Measurements from ENCODE around the gene BAD. TPM values are rescaled to one million over a fixed set of nuclear protein-coding genes. Genes with fewer than 3 reads are reported as not detected.
A peak's percentile ranks its signal among the peaks of the same experiment; 100 is the strongest.

Gene BAD
- total and polyA plus RNA-seq, 2 of the 13 experiments (the other 11 are each of a cell fraction or from before 2014, with no cell fraction given), result 17.9 to 28.5 TPM

DNA sequence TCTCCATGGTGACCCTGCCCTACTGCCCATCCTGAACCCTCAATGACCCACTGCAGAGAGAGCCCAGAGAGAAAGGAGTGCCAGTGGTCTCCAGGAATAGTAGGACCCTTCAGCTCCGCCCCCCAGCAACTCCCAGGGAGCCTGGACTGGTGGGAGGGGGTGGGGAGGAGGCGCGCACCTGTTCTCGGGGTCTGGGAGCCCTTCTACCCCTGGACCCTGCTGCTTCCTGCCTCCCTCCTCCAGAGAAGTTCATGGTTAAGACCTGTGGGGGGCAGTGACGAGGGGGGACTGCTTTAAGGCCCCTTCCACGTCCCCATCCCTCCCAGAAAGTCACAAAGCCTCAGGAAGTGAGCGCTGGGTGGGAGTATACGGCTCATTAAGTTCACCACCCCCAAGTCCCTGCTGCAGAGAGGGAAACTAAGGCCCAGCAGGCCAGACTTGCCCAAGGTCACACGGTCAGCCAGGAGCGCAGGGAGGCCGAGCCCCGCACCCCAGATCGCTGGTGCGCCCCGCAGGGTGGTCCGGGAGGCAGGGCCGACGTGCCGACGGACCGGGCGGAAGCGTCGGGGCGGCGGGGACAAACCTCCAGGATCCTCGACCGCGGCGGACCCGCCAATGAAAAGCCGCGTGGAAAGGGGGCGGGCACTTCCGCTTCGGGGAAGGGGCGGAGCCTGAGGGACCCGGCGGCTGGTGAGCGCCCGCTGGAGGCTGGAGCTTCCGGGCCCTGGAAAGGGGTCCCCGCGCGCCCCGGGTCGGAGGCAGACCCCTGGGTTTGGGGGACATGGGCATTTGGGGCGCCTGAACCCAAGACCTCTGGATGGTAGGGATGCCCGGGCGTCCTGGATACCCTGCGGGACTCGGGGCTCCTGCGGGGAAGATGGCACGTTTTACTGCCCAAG, 58.6 kb downstream of the BAD start, which contains the start of the genes NUDT22 and TRPT1 (continued):
- TF ChIP-seq ZNF329 (CRISPR knock-in tag; IDR thresholded peaks at IDR 0.05; ENCODE audit: low read depth) (no peak), NAIF1 (CRISPR knock-in tag; IDR thresholded peaks at IDR 0.05; ENCODE audit: borderline replicate concordance) (peak; percentile 89), ZNF121 (CRISPR knock-in tag; IDR thresholded peaks at IDR 0.05) (peak; percentile 35; the same call in 1 of the 2 replicates), ZFY (CRISPR knock-in tag; IDR thresholded peaks at IDR 0.05) (no peak; the same call in 1 of the 2 replicates), MIER3 (CRISPR knock-in tag; IDR thresholded peaks at IDR 0.05; ENCODE audit: borderline replicate concordance) (no peak), ZNF260 (CRISPR knock-in tag; IDR thresholded peaks at IDR 0.05; ENCODE audit: borderline replicate concordance, low read depth) (no peak), PRDM10 (CRISPR knock-in tag; IDR thresholded peaks at IDR 0.05; ENCODE audit: low read depth) (0 out of 2 replicates have a peak, but pooled peaks have one; percentile 21), PHF20 (CRISPR knock-in tag; IDR thresholded peaks at IDR 0.05) (peak; percentile 75), SRY (CRISPR knock-in tag; IDR thresholded peaks at IDR 0.05) (no peak; the same call in 1 of the 2 replicates), PTBP1 (IDR thresholded peaks at IDR 0.05; ENCODE audit: low read depth, low read length, poor library complexity, severe bottlenecking) (no peak), SETDB1 (CRISPR knock-in tag; IDR thresholded peaks at IDR 0.05; ENCODE audit: borderline replicate concordance) (no peak; the same call in 1 of the 2 replicates), TFAP4 (IDR thresholded peaks at IDR 0.05; ENCODE audit: borderline replicate concordance, low read depth) (0 out of 2 replicates have a peak, but pooled peaks have one; percentile 41), RFX3 (CRISPR knock-in tag; IDR thresholded peaks at IDR 0.05) (no peak), ZNF570 (CRISPR knock-in tag; IDR thresholded peaks at IDR 0.05; ENCODE audit: borderline replicate concordance) (no peak), SP4 (CRISPR knock-in tag; IDR thresholded peaks at IDR 0.05) (peak; percentile 90), ZNF709 (CRISPR knock-in tag; IDR thresholded peaks at IDR 0.05) (peak; percentile 79), SAFB2 (CRISPR knock-in tag; IDR thresholded peaks at IDR 0.05; ENCODE audit: borderline replicate concordance, low read depth) (no peak; the same call in none of the 2 replicates), ZFP37 (CRISPR knock-in tag; IDR thresholded peaks at IDR 0.05; ENCODE audit: borderline replicate concordance) (0 out of 2 replicates have a peak, but pooled peaks have one; percentile 18), SNRNP70 (IDR thresholded peaks at IDR 0.05; ENCODE audit: low read depth, low read length) (no peak), ZNF335 (CRISPR knock-in tag; IDR thresholded peaks at IDR 0.05) (no peak), GTF2F1 (IDR thresholded peaks at IDR 0.05; ENCODE audit: low read length) (no peak)
- TF ChIP-seq, protein P1, sequence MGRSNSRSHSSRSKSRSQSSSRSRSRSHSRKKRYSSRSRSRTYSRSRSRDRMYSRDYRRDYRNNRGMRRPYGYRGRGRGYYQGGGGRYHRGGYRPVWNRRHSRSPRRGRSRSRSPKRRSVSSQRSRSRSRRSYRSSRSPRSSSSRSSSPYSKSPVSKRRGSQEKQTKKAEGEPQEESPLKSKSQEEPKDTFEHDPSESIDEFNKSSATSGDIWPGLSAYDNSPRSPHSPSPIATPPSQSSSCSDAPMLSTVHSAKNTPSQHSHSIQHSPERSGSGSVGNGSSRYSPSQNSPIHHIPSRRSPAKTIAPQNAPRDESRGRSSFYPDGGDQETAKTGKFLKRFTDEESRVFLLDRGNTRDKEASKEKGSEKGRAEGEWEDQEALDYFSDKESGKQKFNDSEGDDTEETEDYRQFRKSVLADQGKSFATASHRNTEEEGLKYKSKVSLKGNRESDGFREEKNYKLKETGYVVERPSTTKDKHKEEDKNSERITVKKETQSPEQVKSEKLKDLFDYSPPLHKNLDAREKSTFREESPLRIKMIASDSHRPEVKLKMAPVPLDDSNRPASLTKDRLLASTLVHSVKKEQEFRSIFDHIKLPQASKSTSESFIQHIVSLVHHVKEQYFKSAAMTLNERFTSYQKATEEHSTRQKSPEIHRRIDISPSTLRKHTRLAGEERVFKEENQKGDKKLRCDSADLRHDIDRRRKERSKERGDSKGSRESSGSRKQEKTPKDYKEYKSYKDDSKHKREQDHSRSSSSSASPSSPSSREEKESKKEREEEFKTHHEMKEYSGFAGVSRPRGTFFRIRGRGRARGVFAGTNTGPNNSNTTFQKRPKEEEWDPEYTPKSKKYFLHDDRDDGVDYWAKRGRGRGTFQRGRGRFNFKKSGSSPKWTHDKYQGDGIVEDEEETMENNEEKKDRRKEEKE (IDR thresholded peaks at IDR 0.05), result no peak
